Osteocyte (in vitro differentiated cells): ENCODE measurements around the gene SERPINB6. TPM values are rescaled to one million over a fixed set of nuclear protein-coding genes. Genes with fewer than 3 reads are reported as not detected.
"Not testable (repeated sequence)": the region's sequence is repeated elsewhere in the genome, so short reads cannot be mapped to it uniquely, and the experiment has no call there.

Experiments used
- DNase-seq: peaks from one replicate; pipeline ENCODE4 v3.0.0; 2021; ENCODE audit warnings: mixed read lengths; ENCODE audit not compliant: unreplicated experiment; ENCODE audit errors: extremely low spot score
- H3K27ac Mint-ChIP-seq: one replicate; pipeline ENCODE4 v1.8.0; 2021; ENCODE audit warnings: mild to moderate bottlenecking, mixed read lengths; ENCODE audit not compliant: unreplicated experiment
- H3K27me3 Mint-ChIP-seq: one replicate; pipeline ENCODE4 v1.8.0; 2021; ENCODE audit warnings: mixed read lengths; ENCODE audit not compliant: unreplicated experiment
- H3K36me3 Mint-ChIP-seq: one replicate; pipeline ENCODE4 v1.8.0; 2021; ENCODE audit warnings: mixed read lengths; ENCODE audit not compliant: unreplicated experiment
- H3K4me1 Mint-ChIP-seq: one replicate; pipeline ENCODE4 v1.8.0; 2021; ENCODE audit warnings: mixed read lengths; ENCODE audit not compliant: unreplicated experiment
- H3K4me3 Mint-ChIP-seq: one replicate; pipeline ENCODE4 v1.8.0; 2021; ENCODE audit warnings: mild to moderate bottlenecking, moderate library complexity, mixed read lengths; ENCODE audit not compliant: unreplicated experiment
- H3K9me3 Mint-ChIP-seq: one replicate; pipeline ENCODE4 v1.8.0; 2021; ENCODE audit warnings: mixed read lengths; ENCODE audit not compliant: unreplicated experiment
- total RNA-seq: library from RNA; stranded (reverse); gene quantifications from 2 replicates; pipeline ENCODE4 v1.2.1, GENCODE V29; 2021
- TF ChIP-seq, protein P1 (sequence below): fragments of 200-600 bp; sonication (generic); IDR thresholded peaks from 2 replicates; pipeline ENCODE4 v1.5.0; 2021; ENCODE audit warnings: antibody characterized with exemption, mild to moderate bottlenecking, moderate library complexity

Gene SERPINB6
- total RNA-seq, 1 donor from 2014 or later, result 93.1 TPM

DNA sequence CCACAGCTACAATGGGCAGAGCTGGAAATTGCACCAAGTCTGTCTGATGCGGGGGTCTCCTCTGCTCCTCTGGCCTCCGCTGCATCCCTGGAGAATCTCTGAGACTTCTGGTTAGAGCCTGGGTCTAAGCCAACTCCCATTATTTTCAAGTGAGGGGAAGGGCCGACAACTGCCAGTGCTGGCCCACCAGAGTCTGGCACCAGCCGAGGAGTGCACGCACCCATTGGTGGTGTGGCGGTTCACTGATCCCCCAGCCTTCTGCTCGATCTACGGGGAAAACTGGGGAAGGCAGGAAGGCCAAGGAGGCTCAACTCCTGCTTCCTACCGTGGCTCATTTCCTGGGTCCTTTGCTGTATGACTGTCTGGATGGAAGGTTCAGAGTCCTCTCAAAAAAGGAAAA lies 34.5 kb upstream of the SERPINB6 start:
- DNase-seq, result no peak
- Mint-ChIP-seq H3K4me3 (no peak overlapping the region), H3K9me3 (peaks cover under 1% of the 10 kb centered on the region), H3K4me1 (peaks cover 13% of the 10 kb centered on the region), H3K36me3 (peaks cover 56% of the 10 kb centered on the region), H3K27ac (no peak overlapping the region), H3K27me3 (no peaks in the 10 kb centered on the region)
- TF ChIP-seq, protein P1, sequence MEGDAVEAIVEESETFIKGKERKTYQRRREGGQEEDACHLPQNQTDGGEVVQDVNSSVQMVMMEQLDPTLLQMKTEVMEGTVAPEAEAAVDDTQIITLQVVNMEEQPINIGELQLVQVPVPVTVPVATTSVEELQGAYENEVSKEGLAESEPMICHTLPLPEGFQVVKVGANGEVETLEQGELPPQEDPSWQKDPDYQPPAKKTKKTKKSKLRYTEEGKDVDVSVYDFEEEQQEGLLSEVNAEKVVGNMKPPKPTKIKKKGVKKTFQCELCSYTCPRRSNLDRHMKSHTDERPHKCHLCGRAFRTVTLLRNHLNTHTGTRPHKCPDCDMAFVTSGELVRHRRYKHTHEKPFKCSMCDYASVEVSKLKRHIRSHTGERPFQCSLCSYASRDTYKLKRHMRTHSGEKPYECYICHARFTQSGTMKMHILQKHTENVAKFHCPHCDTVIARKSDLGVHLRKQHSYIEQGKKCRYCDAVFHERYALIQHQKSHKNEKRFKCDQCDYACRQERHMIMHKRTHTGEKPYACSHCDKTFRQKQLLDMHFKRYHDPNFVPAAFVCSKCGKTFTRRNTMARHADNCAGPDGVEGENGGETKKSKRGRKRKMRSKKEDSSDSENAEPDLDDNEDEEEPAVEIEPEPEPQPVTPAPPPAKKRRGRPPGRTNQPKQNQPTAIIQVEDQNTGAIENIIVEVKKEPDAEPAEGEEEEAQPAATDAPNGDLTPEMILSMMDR, result no peak

DNA sequence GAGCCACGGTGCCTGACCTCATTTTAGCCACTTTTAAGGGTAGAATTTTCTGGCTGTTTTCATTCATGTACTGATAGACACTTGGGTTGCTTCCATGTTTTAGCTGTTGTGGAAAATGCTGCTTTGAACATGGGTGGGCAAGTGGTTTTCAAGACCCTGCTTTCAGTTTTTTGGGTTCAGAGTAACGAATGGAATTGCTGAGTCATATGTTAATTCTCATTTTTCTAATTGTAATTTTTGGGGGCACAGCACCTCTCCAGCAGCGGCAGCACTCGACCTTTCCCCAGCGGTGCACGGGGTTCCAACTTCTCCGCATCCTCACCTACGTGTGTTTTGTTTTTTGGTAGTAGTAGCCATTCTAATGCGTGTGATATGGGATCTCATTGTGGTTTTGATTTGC lies 33.7 kb upstream of the SERPINB6 start:
- TF ChIP-seq, protein P1, result no peak
- no peak overlapping the region for H3K4me3 Mint-ChIP-seq
- H3K4me1 Mint-ChIP-seq, result peaks cover 15% of the 10 kb centered on the region
- no peak overlapping the region for H3K27ac Mint-ChIP-seq
- H3K36me3 Mint-ChIP-seq, result peaks cover 48% of the 10 kb centered on the region
- H3K27me3 Mint-ChIP-seq, result no peaks in the 10 kb centered on the region
- H3K9me3 Mint-ChIP-seq, result no peaks in the 10 kb centered on the region
- DNase-seq, result no peak

DNA sequence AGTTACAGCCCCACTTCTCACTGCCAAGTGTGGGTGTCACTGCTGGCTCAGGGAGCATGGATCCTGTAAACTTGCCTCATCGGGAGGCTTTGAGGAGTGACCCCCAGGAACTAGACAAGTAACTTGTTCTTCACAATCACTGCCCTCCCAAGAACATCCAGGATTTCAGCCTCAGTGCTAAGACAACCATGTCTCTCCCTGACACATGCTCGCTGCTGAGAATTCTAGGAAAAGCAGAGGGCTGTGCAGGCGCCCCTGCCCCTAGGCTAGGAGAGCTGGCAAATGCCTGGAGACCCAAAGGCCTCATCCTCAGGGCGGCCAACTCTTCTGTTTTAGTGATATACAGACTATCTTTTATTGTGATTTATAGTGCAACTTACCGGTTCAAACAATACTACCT lies 31.9 kb upstream of the SERPINB6 start:
- H3K4me1 Mint-ChIP-seq, result peaks cover 27% of the 10 kb centered on the region
- peaks cover 31% of the 10 kb centered on the region for H3K36me3 Mint-ChIP-seq
- not testable (repeated sequence) for DNase-seq, H3K4me3 Mint-ChIP-seq, H3K9me3 Mint-ChIP-seq, H3K27me3 Mint-ChIP-seq
- H3K27ac Mint-ChIP-seq, result peak overlapping the region; percentile 62

DNA sequence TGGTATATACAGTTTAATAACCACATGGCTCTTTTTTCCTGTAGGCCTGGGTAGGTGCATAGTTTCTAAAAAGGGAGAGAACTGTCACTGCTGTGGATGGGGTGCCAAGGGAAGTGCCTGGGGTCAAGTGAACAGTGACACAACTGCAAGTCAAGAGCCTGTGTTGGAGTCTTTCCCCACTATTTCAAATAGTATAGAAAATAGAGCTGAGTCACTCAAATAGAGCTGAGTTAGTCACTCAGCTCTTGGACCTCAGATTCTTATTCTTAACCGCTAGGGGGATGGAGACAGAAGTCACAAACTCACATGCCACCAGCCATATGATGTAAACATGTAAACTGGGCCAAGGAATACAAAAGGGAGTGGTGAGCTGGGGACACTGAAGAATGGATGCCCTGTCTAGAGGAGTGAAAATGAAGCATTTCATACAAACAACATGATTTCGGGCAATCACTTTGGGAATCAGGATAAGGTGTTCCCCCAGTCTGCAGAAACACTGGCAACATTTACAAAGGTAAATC lies 30.5 kb upstream of the SERPINB6 start:
- Mint-ChIP-seq H3K4me3 (no peak overlapping the region), H3K27ac (peak overlapping the region; percentile 95), H3K9me3 (no peaks in the 10 kb centered on the region), H3K4me1 (peaks cover 27% of the 10 kb centered on the region), H3K36me3 (peaks cover 20% of the 10 kb centered on the region), H3K27me3 (no peaks in the 10 kb centered on the region)
- TF ChIP-seq, protein P1, result peak; percentile 61
- no peak for DNase-seq

DNA sequence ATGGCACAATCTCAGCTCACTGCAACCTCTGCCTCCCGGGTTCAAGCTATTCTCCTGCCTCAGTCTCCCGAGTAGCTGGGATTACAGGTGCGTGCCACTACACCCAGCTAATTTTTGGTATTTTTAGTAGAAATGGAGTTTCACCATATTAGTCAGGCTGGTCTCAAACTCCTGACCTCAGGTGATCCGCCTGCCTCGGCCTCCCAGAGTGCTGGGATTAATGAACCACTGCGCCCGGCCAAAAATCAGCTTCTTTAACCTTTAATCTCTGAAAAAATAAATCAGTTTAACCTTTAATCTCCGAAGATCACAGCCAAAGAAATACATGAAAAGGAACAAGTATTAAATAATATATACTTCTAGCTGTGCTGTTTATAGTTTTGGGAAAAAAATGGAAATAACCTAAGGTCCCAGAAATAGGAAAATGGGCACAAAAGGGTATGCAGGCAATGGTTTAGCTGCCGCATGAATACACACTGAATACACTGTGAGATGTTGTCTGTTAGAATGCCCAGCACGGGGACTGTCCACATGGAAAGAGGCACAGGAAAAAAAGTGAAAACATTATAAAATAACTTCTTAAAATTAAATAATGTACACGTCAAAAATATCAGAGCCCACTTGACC lies 29.9 kb upstream of the SERPINB6 start:
- H3K36me3 Mint-ChIP-seq, result peaks cover 16% of the 10 kb centered on the region
- no peaks in the 10 kb centered on the region for H3K9me3 Mint-ChIP-seq
- peaks cover 27% of the 10 kb centered on the region for H3K4me1 Mint-ChIP-seq
- DNase-seq, result no peak
- TF ChIP-seq, protein P1, result no peak
- H3K27me3 Mint-ChIP-seq, result no peaks in the 10 kb centered on the region
- peak overlapping the region; percentile 95 for H3K27ac Mint-ChIP-seq
- H3K4me3 Mint-ChIP-seq, result peak overlapping the region; percentile 87
